ENCODE data around the gene SURF6.
A peak's percentile ranks its signal among the peaks of the same experiment; 100 is the strongest.
"Not testable (repeated sequence)": the region's sequence is repeated elsewhere in the genome, so short reads cannot be mapped to it uniquely, and the experiment has no call there.

SURF6 gene

GRCh38 chr9:133322701-133323100 lies 13.3 kb downstream of the SURF6 start:
- DNase-seq: no peak

- no peak for DNase-seq
Observed at GRCh38 chr9:133321411-133321935, 14.5 kb downstream of the SURF6 start.

GRCh38 chr9:133320421-133320881 lies 15.5 kb downstream of the SURF6 start:
- DNase-seq: no peak

DNA sequence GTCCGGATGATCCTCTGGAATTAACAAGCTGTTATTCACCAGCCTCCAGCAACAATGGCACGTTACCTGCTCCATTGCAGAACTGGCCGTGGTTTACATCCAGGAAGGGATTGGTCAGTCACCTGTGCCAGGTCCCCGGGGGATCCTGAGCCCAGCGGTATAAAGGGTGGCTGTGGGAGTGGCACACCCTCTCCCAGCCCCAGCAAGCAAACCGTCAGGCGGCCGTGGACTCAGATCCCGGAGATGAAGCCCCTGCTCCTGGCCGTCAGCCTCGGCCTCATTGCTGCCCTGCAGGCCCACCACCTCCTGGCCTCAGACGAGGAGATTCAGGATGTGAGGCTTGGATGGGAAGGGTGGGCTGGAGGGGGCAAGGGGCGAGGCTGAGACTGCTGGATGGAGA lies 18.4 kb downstream of the SURF6 start:
- not testable (repeated sequence) for DNase-seq

DNA sequence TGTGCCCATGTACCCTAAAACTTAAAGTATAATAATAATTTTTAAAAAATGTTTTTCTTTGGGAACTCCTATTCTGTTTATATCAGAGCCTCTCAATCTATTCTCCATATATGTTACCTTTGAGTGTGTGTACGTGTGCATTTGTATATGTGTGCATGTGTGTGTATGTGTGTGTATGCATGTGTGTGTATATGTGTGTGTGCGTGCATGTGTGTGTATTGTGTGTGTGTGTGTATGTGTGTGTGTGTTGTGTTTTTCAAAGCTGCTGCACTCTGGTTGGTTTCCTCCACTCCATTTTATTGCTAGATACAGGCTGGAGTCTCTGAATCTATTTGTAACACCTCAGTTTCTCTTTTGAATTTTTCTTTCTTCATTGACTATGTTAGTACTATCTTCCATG lies 20.0 kb downstream of the SURF6 start:
- no peak for DNase-seq

- no peak for DNase-seq
Observed at GRCh38 chr9:133309608-133310007, 26.4 kb downstream of the SURF6 start.

- no peak for DNase-seq
Observed at GRCh38 chr9:133307301-133307700, 28.7 kb downstream of the SURF6 start.

DNA sequence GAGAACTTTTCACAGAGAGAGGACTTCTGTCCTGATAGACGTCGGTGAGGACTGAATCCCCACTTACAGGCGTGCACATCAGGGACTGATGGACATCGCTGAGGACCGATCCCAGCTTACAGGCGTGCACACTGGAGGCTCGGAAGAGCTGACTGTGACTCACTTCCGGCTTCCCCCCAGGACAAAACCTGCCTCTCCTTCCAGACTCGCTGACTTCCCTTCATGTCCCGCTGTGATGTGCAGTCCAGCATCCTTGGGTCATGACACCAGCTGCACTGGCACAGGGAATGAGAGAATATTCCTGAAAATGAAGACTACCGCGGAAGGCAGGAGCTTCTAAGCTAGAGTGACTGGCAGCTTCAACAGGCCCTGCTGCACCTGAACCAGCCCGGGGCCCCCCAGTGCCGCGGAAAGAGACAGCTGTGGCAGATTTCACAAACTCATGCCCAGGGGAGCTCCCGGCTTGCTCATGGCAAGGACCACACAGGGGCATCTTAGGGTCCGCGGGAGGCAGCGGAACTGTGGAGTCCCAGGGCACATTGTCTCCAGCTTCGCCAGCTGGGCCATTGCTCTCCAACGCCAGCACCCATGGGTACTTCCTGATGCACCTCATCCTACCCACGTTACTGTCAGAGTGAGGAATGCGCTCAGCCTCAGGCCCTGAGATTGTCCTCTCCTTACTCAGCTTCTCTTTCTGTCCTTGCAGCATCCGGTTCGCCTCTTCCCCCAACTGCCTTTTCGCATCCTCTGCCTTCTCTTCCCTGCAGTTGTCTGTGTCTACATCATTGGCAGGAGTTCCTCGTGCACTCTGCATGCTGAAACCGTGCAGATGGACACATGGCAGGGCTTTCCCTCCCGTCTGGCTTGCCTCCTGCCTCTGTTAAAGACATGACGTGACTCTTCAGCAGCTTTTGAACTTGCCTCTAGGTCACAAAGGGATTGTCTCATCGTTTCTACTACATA lies 29.5 kb downstream of the SURF6 start:
- DNase-seq: peak; percentile 43

GRCh38 chr9:133305731-133306130 lies 30.3 kb downstream of the SURF6 start:
- DNase-seq: no peak

GRCh38 chr9:133304477-133305377 lies 31.3 kb downstream of the SURF6 start:
- DNase-seq: no peak

- no peak for DNase-seq
Observed at GRCh38 chr9:133304158-133304470, 31.9 kb downstream of the SURF6 start.

DNA sequence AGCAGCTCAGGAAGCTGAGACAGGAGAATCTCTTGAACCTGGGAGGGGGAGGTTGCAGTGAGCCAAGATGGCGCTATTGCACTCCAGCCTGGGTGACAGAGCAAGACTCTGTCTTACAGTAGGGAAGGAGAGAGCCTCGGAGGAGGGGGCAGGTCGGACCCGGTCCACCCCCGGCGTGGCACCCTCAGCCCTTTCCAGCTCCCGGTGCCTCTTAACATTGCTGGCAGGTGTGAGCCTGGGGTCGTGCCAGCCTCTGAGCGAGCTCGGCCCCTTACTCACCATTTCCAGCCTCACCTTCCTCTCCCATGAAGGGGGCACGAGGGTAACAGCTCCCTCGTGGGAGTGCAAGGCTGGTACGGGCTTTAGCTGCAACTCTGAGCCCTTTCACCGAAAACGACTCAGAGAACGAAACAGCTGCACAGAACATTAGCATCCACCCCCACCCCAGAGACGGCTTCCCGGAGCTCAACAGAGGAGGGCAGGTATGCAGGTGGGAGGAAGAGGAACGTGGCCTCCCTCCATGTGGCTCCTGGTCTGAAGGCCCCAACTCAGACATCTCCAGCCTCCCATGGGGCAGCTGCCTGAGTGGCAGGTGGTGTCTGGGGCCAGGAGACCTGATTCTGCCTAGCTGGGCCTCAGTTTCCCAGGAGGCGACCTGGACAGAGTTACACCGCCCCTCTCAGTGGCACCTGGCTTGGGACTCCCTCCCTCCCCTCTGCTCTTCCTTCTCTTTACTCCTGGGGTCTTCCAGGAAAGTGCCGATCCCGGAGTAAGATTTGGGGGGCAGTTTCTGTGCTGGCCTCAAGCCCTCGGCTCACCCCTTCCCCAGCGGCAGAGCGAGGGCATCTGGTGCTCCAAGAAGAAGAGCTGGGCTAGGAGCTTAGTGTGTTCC lies 32.5 kb downstream of the SURF6 start:
- DNase-seq: no peak

- no peak for DNase-seq
Observed at GRCh38 chr9:133301253-133302230, 34.4 kb downstream of the SURF6 start.

GRCh38 chr9:133299996-133300395 lies 36.0 kb downstream of the SURF6 start:
- DNase-seq: not testable (repeated sequence)

DNA sequence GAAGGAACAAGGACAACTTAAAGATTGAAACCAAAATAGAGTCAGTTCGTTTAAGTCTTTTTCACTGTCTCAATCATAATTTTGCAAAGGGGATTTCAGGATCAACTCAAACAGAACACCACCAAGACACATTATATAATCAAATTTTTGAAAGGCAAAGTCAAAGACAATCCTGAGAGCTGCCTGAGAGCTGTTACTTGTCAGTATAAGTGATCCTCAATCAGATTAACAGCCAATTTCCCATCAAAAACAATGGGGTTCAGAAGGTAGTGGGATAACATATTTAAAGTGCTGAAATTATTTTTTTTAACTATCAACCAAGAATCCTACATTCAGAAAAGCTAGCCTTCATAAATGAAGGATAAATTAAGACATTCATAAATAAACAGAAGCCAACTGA lies 41.7 kb downstream of the SURF6 start:
- DNase-seq: no peak

GRCh38 chr9:133290751-133291302 lies 45.2 kb downstream of the SURF6 start:
- DNase-seq: no peak

DNA sequence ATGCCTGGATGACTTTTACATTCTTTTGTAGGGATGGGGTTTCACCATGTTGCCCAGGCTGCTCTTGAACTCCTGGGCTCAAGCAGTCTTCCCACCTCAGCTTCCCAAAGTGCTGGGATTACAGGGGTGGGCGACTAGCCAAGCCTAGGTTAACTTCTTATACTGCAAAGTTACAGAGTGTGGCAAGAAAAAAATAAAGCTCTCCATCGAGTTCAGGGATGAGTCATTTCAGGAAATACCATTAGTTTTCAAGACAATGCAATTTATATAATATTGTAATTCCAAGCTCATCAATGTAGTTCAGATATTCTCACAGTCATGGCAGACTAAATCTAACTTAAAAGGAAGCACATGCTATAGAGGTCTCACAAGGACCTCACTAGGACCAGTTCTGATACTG lies 49.5 kb downstream of the SURF6 start:
- no peak for DNase-seq

GRCh38 chr9:133285252-133285775 lies 50.7 kb downstream of the SURF6 start:
- DNase-seq: no peak

DNA sequence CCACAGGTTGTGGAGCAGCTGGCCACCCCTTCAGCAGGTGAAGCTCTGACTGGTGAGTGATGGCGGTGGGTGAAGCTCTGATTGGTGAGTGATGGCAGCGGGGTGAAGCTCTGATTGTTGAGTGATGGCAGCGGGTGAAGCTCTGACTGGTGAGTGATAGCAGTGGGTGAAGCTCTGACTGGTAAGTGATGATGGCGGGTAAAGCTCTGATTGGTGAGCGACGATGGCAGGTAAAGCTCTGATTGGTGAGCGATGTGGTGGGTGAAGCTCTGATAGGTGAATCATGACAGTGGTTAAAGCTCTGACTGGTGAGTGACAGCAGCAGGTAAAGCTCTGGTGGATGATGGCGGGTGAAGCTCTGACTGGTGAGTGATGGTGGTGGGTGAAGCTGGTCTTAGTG lies 51.6 kb downstream of the SURF6 start:
- DNase-seq: no peak

- not testable (repeated sequence) for DNase-seq
Observed at GRCh38 chr9:133283255-133284032, 52.5 kb downstream of the SURF6 start.

Measured in femur (tissue), 1 donor.